NCI-H524 (cell line): Measurements from ENCODE around the gene TBC1D14.

Source experiments
- DNase-seq, 2 experiments: peaks; one replicate each; lab custom pipeline; 2025; lab: John Stamatoyannopoulos, UW

The TBC1D14 gene

GRCh38 chr4:6909113-6909969, at the start of gene TBC1D14:
Gene TBC1D14 (plus strand): TSS chr4:6909826. CDS start chr4:6923390, 13,564 bp downstream.
- DNase-seq, result peak; percentile 75 to 87

GRCh38 chr4:6868386-6868785, 41.2 kb upstream of the TBC1D14 start:
- no peak for DNase-seq

GRCh38 chr4:6869944-6870343, 39.7 kb upstream of the TBC1D14 start:
- no peak for DNase-seq

- peak; percentile 28 to 59 for DNase-seq
Measured at GRCh38 chr4:6873291-6873690, 36.3 kb upstream of the TBC1D14 start.

GRCh38 chr4:6873792-6874461, 35.7 kb upstream of the TBC1D14 start:
- DNase-seq, result peak in 1 of 2 experiments; percentile 61

- DNase-seq, result no peak
Measured at GRCh38 chr4:6874981-6875380, 34.6 kb upstream of the TBC1D14 start.

- no peak for DNase-seq
Measured at GRCh38 chr4:6875431-6875831, 34.2 kb upstream of the TBC1D14 start.

GRCh38 chr4:6876440-6876839, 33.2 kb upstream of the TBC1D14 start:
- no peak for DNase-seq

- no peak for DNase-seq
Measured at GRCh38 chr4:6877067-6877466, 32.6 kb upstream of the TBC1D14 start.

GRCh38 chr4:6878451-6879059, 31.1 kb upstream of the TBC1D14 start:
- no peak for DNase-seq

GRCh38 chr4:6880691-6881090, 28.9 kb upstream of the TBC1D14 start:
- DNase-seq, result no peak

GRCh38 chr4:6881908-6882307, 27.7 kb upstream of the TBC1D14 start:
- DNase-seq, result no peak

GRCh38 chr4:6884341-6884870, 25.2 kb upstream of the TBC1D14 start:
- DNase-seq, result no peak

GRCh38 chr4:6885953-6886557, 23.6 kb upstream of the TBC1D14 start:
- peak; percentile 65 to 94 for DNase-seq

- no peak for DNase-seq
Measured at GRCh38 chr4:6886886-6887285, 22.7 kb upstream of the TBC1D14 start.

- DNase-seq, result no peak
Measured at GRCh38 chr4:6887591-6888371, 21.8 kb upstream of the TBC1D14 start.

GRCh38 chr4:6888506-6889071, 21.0 kb upstream of the TBC1D14 start:
- no peak for DNase-seq

GRCh38 chr4:6889101-6889735, 20.4 kb upstream of the TBC1D14 start:
- DNase-seq, result no peak

GRCh38 chr4:6889736-6890324, 19.8 kb upstream of the TBC1D14 start:
- DNase-seq, result no peak

- DNase-seq, result no peak
Measured at GRCh38 chr4:6890358-6890757, 19.3 kb upstream of the TBC1D14 start.
